HT-29 (cell line): Measurements from ENCODE around the gene KLHDC8A. TPM values are rescaled to one million over a fixed set of nuclear protein-coding genes. Genes with fewer than 3 reads are reported as not detected.
A peak's percentile ranks its signal among the peaks of the same experiment; 100 is the strongest.
"Not testable (repeated sequence)": the region's sequence is repeated elsewhere in the genome, so short reads cannot be mapped to it uniquely, and the experiment has no call there.

Experiments
- DNase-seq: peaks from one replicate; pipeline ENCODE4 v3.0.0-alpha.2; 2015; ENCODE audit warnings: low spot score
- total RNA-seq: library from RNA; depleted of rRNA; stranded (reverse); fragments of >200 nt; shearing (Covaris generic); gene quantifications from 2 replicates; pipeline ENCODE4 v1.2.3, GENCODE V29; 2014

KLHDC8A gene
- total RNA-seq, 1 experiment from 2014 or later: not detected

GRCh38 chr1:205371871-205372660 lies 15.3 kb upstream of the KLHDC8A start:
- no peak for DNase-seq

- DNase-seq: no peak
These were observed 14.1 kb upstream of the KLHDC8A start for GRCh38 chr1:205370780-205371179.

- DNase-seq: no peak
These were observed 13.0 kb upstream of the KLHDC8A start for GRCh38 chr1:205369701-205370123.

GRCh38 chr1:205368478-205368877 lies 11.8 kb upstream of the KLHDC8A start:
- no peak for DNase-seq

- DNase-seq: no peak
These were observed 9.3 kb upstream of the KLHDC8A start for GRCh38 chr1:205365945-205366463.

- not testable (repeated sequence) for DNase-seq
These were observed 8.4 kb upstream of the KLHDC8A start for GRCh38 chr1:205365086-205365485.

GRCh38 chr1:205360891-205361290 lies 4.2 kb upstream of the KLHDC8A start:
- DNase-seq: no peak

- no peak for DNase-seq
These were observed 3.2 kb upstream of the KLHDC8A start for GRCh38 chr1:205359771-205360565.

GRCh38 chr1:205358579-205358978 lies 1.9 kb upstream of the KLHDC8A start:
- no peak for DNase-seq

GRCh38 chr1:205357567-205357966 lies 845 bp upstream of the KLHDC8A start:
- DNase-seq: no peak

- DNase-seq: peak; percentile 41
These were observed 1.7 kb downstream of the KLHDC8A start for GRCh38 chr1:205355075-205355453.

GRCh38 chr1:205354259-205355074 lies 2.3 kb downstream of the KLHDC8A start:
- peak; percentile 82 for DNase-seq

GRCh38 chr1:205353612-205354011 lies 3.1 kb downstream of the KLHDC8A start:
- DNase-seq: no peak

- DNase-seq: no peak
These were observed 3.5 kb downstream of the KLHDC8A start for GRCh38 chr1:205353191-205353590.

GRCh38 chr1:205351984-205352713 lies 4.6 kb downstream of the KLHDC8A start:
- DNase-seq: peak; percentile 40

- no peak for DNase-seq
These were observed 6.0 kb downstream of the KLHDC8A start for GRCh38 chr1:205350691-205351141.

- DNase-seq: no peak
These were observed 6.6 kb downstream of the KLHDC8A start for GRCh38 chr1:205350124-205350523.

GRCh38 chr1:205348554-205349487 lies 7.9 kb downstream of the KLHDC8A start:
- no peak for DNase-seq

GRCh38 chr1:205346956-205347574 lies 9.7 kb downstream of the KLHDC8A start:
- no peak for DNase-seq
